Measurements from ENCODE around the gene EFCAB8.

EFCAB8 gene

GRCh38 chr20:32820698-32821377 is 37.9 kb upstream of the EFCAB8 start:
- no peak for DNase-seq (ENCODE audit: low read depth)
- TF ChIP-seq CTCF (IDR thresholded peaks at IDR 0.05; ENCODE audit: low read depth, low read length, missing control alignments), result no peak
- peak overlapping the region; percentile 75 for H3K4me3 ChIP-seq (ENCODE audit: low read depth, low read length)

- no peak for TF ChIP-seq CTCF (IDR thresholded peaks at IDR 0.05; ENCODE audit: low read depth, low read length, missing control alignments)
- no peak for DNase-seq (ENCODE audit: low read depth)
- no peak overlapping the region for H3K4me3 ChIP-seq (ENCODE audit: low read depth, low read length)
These were observed 36.5 kb upstream of the EFCAB8 start for GRCh38 chr20:32822225-32822624.

GRCh38 chr20:32823078-32823477 is 35.6 kb upstream of the EFCAB8 start:
- H3K4me3 ChIP-seq (ENCODE audit: low read depth, low read length), result no peak overlapping the region
- TF ChIP-seq CTCF (IDR thresholded peaks at IDR 0.05; ENCODE audit: low read depth, low read length, missing control alignments), result no peak
- DNase-seq (ENCODE audit: low read depth), result no peak

GRCh38 chr20:32823737-32824588 is 34.8 kb upstream of the EFCAB8 start:
- no peak for DNase-seq (ENCODE audit: low read depth)
- no peak for TF ChIP-seq CTCF (IDR thresholded peaks at IDR 0.05; ENCODE audit: low read depth, low read length, missing control alignments)
- H3K4me3 ChIP-seq (ENCODE audit: low read depth, low read length), result no peak overlapping the region

- no peak for DNase-seq (ENCODE audit: low read depth)
- H3K4me3 ChIP-seq (ENCODE audit: low read depth, low read length), result no peak overlapping the region
- no peak for TF ChIP-seq CTCF (IDR thresholded peaks at IDR 0.05; ENCODE audit: low read depth, low read length, missing control alignments)
These were observed 30.6 kb upstream of the EFCAB8 start for GRCh38 chr20:32828029-32828680.

- no peak for TF ChIP-seq CTCF (IDR thresholded peaks at IDR 0.05; ENCODE audit: low read depth, low read length, missing control alignments)
- H3K4me3 ChIP-seq (ENCODE audit: low read depth, low read length), result no peak overlapping the region
- DNase-seq (ENCODE audit: low read depth), result no peak
These were observed 29.3 kb upstream of the EFCAB8 start for GRCh38 chr20:32829311-32830005.

Data from GM12864 (cell line).